ENCODE measurements around the gene ATP8B4. TPM values are rescaled to one million over a fixed set of nuclear protein-coding genes. Genes with fewer than 3 reads are reported as not detected.
"Not testable (repeated sequence)": the region's sequence is repeated elsewhere in the genome, so short reads cannot be mapped to it uniquely, and the experiment has no call there.

The ATP8B4 gene
- polyA plus RNA-seq, 3 donors: 3.2 to 5.0 (median 3.3) TPM

GRCh38 chr15:49987198-49987785 lies 131.7 kb downstream of the ATP8B4 start:
- DNase-seq (ENCODE audit: extremely low read depth in 1 of 11, low read depth in 9 of 11, low spot score in 4 of 11): no peak

- DNase-seq (ENCODE audit: extremely low read depth in 1 of 11, low read depth in 9 of 11, low spot score in 4 of 11): no peak
Observed at GRCh38 chr15:49986326-49986725, 132.7 kb downstream of the ATP8B4 start.

GRCh38 chr15:49985463-49985862 lies 133.6 kb downstream of the ATP8B4 start:
- no peak for DNase-seq (ENCODE audit: extremely low read depth in 1 of 11, low read depth in 9 of 11, low spot score in 4 of 11)

GRCh38 chr15:49984436-49984835 lies 134.6 kb downstream of the ATP8B4 start:
- DNase-seq (ENCODE audit: extremely low read depth in 1 of 11, low read depth in 9 of 11, low spot score in 4 of 11): no peak

- no peak for DNase-seq (ENCODE audit: extremely low read depth in 1 of 11, low read depth in 9 of 11, low spot score in 4 of 11)
Observed at GRCh38 chr15:49982584-49982983, 136.4 kb downstream of the ATP8B4 start.

- no peak for DNase-seq (ENCODE audit: extremely low read depth in 1 of 11, low read depth in 9 of 11, low spot score in 4 of 11)
Observed at GRCh38 chr15:49979705-49980382, 139.2 kb downstream of the ATP8B4 start.

- DNase-seq (ENCODE audit: extremely low read depth in 1 of 11, low read depth in 9 of 11, low spot score in 4 of 11): no peak
Observed at GRCh38 chr15:49978121-49978520, 140.9 kb downstream of the ATP8B4 start.

GRCh38 chr15:49977306-49977705 lies 141.7 kb downstream of the ATP8B4 start:
- no peak for DNase-seq (ENCODE audit: extremely low read depth in 1 of 11, low read depth in 9 of 11, low spot score in 4 of 11)

GRCh38 chr15:49964551-49964950 lies 154.5 kb downstream of the ATP8B4 start:
- DNase-seq (ENCODE audit: extremely low read depth in 1 of 11, low read depth in 9 of 11, low spot score in 4 of 11): no peak

- peak in 9 of 11 donors; percentile 1 to 46 (median 18) for DNase-seq (ENCODE audit: extremely low read depth in 1 of 11, low read depth in 9 of 11, low spot score in 4 of 11)
Observed at GRCh38 chr15:49964061-49964460, 155.0 kb downstream of the ATP8B4 start.

GRCh38 chr15:49963033-49963772 lies 155.8 kb downstream of the ATP8B4 start:
- DNase-seq (ENCODE audit: extremely low read depth in 1 of 11, low read depth in 9 of 11, low spot score in 4 of 11): not testable (repeated sequence)

- DNase-seq (ENCODE audit: extremely low read depth in 1 of 11, low read depth in 9 of 11, low spot score in 4 of 11): no peak
Observed at GRCh38 chr15:49962044-49962602, 156.9 kb downstream of the ATP8B4 start.

GRCh38 chr15:49953421-49953820 lies 165.6 kb downstream of the ATP8B4 start:
- DNase-seq (ENCODE audit: extremely low read depth in 1 of 11, low read depth in 9 of 11, low spot score in 4 of 11): no peak

GRCh38 chr15:49946681-49947080 lies 172.4 kb downstream of the ATP8B4 start:
- DNase-seq (ENCODE audit: extremely low read depth in 1 of 11, low read depth in 9 of 11, low spot score in 4 of 11): no peak

GRCh38 chr15:49934487-49934886 lies 184.5 kb downstream of the ATP8B4 start:
- no peak for DNase-seq (ENCODE audit: extremely low read depth in 1 of 11, low read depth in 9 of 11, low spot score in 4 of 11)

- no peak for DNase-seq (ENCODE audit: extremely low read depth in 1 of 11, low read depth in 9 of 11, low spot score in 4 of 11)
Observed at GRCh38 chr15:49927189-49927861, 191.7 kb downstream of the ATP8B4 start.

GRCh38 chr15:49926740-49927139 lies 192.3 kb downstream of the ATP8B4 start:
- DNase-seq (ENCODE audit: extremely low read depth in 1 of 11, low read depth in 9 of 11, low spot score in 4 of 11): no peak

- DNase-seq (ENCODE audit: extremely low read depth in 1 of 11, low read depth in 9 of 11, low spot score in 4 of 11): no peak
Observed at GRCh38 chr15:49923671-49924070, 195.4 kb downstream of the ATP8B4 start.

- no peak for DNase-seq (ENCODE audit: extremely low read depth in 1 of 11, low read depth in 9 of 11, low spot score in 4 of 11)
Observed at GRCh38 chr15:49919034-49919433, 200.0 kb downstream of the ATP8B4 start.
